ENCODE data around the gene RAPGEF1.

- TF ChIP-seq CTCF (IDR thresholded peaks at IDR 0.05) (no peak), POLR2A (IDR thresholded peaks at IDR 0.05) (no peak)
Observed at GRCh38 chr9:131724683-131725082, 15.2 kb downstream of the RAPGEF1 start.
